ENCODE results near the gene ACAD8. TPM values are rescaled to one million over a fixed set of nuclear protein-coding genes. Genes with fewer than 3 reads are reported as not detected.

ACAD8 gene
- polyA plus RNA-seq, 6 donors from 2014 or later: 13.0 to 17.1 (median 14.1) TPM

DNA sequence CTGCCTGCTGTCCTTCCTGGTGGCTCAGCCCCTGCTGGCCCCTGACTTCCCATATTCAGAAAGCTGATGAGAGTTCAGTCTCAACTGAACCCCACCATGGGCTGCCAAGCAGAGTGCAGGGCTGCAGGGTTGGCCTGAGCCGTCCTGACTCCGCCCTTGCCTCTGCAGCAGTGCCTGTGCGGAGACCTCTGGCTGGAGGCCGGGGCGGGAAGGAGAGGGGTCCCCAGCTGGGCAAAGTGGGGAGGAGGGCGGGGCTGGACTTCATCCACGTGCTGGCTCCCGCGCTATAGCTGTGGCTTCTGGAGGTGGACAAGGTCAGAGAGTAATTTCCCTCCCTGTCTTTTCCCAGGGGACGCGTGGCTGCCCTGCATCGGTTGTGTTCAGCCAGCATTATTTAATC lies 36.4 kb downstream of the ACAD8 start:
- no peak for DNase-seq
- H3K27me3 Mint-ChIP-seq: peaks cover 17 to 47% (median 37%) of the 10 kb centered on the region in 3 donors
- H3K36me3 Mint-ChIP-seq: no peaks in the 10 kb centered on the region
- no peaks in the 10 kb centered on the region for H3K4me1 Mint-ChIP-seq
- H3K4me3 Mint-ChIP-seq: no peak overlapping the region
- H3K9me3 Mint-ChIP-seq: no peaks in the 10 kb centered on the region
- no peak overlapping the region for H3K27ac Mint-ChIP-seq
- no peak for ATAC-seq (ENCODE audit: low read depth in 2 of 2)

DNA sequence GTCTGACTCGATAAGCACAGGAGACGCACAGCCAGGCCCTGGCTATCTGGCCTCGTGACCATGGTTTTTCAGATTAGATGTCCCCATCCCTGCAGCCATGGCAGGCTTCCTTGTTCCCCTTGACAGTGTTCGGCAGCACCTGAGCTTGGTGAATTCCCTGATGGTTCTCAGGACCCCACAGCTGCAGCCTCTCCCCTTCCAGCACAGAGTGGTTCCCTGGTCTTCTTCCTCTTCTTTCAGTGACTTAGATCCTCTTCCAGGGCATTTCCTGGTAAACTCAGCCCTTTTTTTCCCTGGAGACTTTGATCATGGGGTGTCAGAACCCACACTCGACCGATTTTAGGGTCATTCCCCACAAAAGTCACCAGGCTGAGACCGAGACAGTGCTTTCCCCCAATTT lies 37.3 kb downstream of the ACAD8 start:
- Mint-ChIP-seq H3K4me3 (peak overlapping the region in 1 of 8 donors; percentile 35), H3K27ac (no peak overlapping the region), H3K27me3 (peaks cover 11 to 47% (median 37%) of the 10 kb centered on the region in 3 donors), H3K36me3 (no peaks in the 10 kb centered on the region), H3K9me3 (no peaks in the 10 kb centered on the region), H3K4me1 (no peaks in the 10 kb centered on the region)
- DNase-seq (no peak), ATAC-seq (ENCODE audit: low read depth in 2 of 2) (no peak)

DNA sequence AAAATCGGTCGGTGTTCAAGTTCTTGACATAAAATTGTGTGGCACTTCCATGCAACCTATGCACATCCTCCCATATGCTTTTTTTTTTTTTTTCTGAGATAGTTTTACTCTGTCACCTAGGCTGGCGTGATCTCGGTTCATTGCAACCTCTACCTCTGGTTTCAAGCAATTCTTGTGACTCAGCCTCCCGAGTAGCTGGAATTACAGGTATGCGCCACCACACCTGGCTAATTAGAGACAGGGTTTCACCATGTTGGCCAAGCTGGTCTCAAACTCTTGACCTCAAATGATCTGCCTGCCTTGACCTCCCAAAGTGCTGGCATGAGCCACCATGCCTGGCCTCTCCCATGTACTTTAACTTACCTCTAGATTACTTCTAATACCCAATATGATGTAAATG lies 37.8 kb downstream of the ACAD8 start:
- no peaks in the 10 kb centered on the region for H3K9me3 Mint-ChIP-seq
- no peaks in the 10 kb centered on the region for H3K4me1 Mint-ChIP-seq
- DNase-seq (no peak), ATAC-seq (ENCODE audit: low read depth in 2 of 2) (no peak)
- no peak overlapping the region for H3K27ac Mint-ChIP-seq
- H3K4me3 Mint-ChIP-seq: no peak overlapping the region
- no peaks in the 10 kb centered on the region for H3K36me3 Mint-ChIP-seq
- H3K27me3 Mint-ChIP-seq: peaks cover 11 to 43% (median 37%) of the 10 kb centered on the region in 3 donors

DNA sequence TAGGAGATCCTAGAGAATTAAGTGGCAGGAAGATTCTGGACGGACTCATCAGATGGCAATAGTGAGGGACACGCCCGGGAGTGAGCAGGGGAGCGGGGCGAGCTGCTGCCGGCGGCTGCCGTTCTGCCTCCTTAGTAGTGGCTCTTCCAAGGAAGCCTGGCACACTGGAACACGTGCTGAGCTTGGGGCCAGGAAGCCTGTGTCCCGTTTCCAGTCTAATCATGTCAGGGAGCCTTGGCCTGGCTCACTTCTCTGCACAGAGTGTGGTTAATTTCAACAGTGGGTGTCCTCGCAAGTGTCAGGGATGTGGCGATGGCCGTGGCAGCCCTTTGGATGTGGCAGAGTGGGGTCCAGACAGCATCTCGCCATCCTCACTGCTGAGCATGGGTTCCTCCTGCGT lies 39.3 kb downstream of the ACAD8 start:
- H3K36me3 Mint-ChIP-seq: no peaks in the 10 kb centered on the region
- no peak for ATAC-seq (ENCODE audit: low read depth in 2 of 2)
- peaks cover 11 to 37% (median 36%) of the 10 kb centered on the region in 3 donors for H3K27me3 Mint-ChIP-seq
- H3K4me3 Mint-ChIP-seq: no peak overlapping the region
- no peaks in the 10 kb centered on the region for H3K4me1 Mint-ChIP-seq
- no peak overlapping the region for H3K27ac Mint-ChIP-seq
- DNase-seq: no peak
- no peaks in the 10 kb centered on the region for H3K9me3 Mint-ChIP-seq

DNA sequence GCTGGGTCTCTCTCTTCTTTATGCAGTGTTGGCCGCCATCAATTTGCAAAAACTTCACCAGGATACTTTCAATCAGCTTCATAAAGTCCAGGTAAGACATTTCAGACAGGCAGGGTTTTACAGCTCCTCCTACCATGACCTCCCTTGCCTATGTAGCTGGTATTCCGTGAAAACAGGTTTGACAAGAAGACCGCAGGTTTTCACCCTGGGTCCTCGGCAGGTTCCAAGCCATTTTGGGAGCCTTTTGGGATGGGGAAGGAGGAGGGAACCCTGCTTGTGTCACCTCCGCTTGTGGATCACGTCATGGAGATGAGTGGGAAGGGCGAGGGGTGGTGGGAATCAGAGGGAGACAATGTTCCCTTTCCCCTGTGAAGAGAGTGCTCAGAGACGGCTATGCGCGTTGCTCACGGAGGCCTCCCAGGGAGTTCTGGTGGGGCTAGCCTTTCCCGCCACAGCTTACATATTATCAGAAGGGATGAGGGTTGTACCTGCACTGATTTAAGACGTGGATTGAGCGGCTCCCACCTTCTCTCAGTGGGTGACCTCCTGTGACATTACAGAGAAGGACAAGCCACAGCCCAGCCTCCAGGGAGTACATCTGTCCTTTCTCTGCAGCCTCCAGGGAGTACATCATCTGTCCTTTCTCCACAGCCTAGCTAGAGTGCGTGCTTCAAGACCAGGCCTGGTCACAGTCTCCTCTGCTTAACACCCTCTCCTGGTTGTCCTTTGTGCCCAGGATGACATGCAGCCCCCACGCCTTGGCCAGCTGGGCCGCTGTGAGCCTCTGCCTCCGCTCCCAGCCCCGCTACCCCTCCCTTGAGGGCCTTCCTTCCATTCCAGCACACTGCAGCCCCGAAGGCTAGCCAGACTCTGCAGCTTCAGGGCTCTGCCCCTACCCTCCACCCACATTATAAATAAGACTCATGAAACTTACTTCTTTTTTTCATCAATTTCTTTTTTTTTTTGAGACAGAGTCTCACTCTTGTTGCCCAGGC lies 40.0 kb downstream of the ACAD8 start:
- Mint-ChIP-seq H3K9me3 (no peaks in the 10 kb centered on the region), H3K4me3 (no peak overlapping the region), H3K36me3 (no peaks in the 10 kb centered on the region), H3K27me3 (peaks cover 15 to 30% (median 30%) of the 10 kb centered on the region in 3 donors), H3K27ac (peak overlapping the region in 1 of 6 donors; percentile 61), H3K4me1 (no peaks in the 10 kb centered on the region)
- no peak for DNase-seq
- no peak for ATAC-seq (ENCODE audit: low read depth in 2 of 2)

DNA sequence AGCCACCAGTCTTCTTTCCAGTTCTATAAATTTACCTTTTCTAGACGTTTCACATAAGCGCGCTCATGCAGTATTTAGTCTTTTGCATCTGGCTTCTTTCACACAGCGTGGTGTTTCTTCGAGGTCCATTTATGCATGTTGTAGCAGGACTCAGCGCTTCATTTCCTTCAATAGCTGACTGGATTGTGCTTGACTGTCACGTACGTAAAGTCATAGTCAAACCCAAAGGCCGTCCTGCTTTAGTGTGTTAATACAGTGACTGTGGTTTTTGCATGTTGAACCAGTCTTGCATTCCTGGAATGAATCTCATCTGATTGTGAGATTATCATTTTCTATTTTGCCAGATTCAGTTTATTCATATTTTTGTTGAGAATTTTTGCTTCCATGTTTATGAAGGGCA lies 41.3 kb downstream of the ACAD8 start:
- no peak overlapping the region for H3K27ac Mint-ChIP-seq
- no peaks in the 10 kb centered on the region for H3K9me3 Mint-ChIP-seq
- DNase-seq (no peak), ATAC-seq (ENCODE audit: low read depth in 2 of 2) (no peak)
- no peaks in the 10 kb centered on the region for H3K36me3 Mint-ChIP-seq
- H3K4me3 Mint-ChIP-seq: no peak overlapping the region
- peaks cover 10 to 38% (median 23%) of the 10 kb centered on the region in 3 donors for H3K27me3 Mint-ChIP-seq
- H3K4me1 Mint-ChIP-seq: no peaks in the 10 kb centered on the region

DNA sequence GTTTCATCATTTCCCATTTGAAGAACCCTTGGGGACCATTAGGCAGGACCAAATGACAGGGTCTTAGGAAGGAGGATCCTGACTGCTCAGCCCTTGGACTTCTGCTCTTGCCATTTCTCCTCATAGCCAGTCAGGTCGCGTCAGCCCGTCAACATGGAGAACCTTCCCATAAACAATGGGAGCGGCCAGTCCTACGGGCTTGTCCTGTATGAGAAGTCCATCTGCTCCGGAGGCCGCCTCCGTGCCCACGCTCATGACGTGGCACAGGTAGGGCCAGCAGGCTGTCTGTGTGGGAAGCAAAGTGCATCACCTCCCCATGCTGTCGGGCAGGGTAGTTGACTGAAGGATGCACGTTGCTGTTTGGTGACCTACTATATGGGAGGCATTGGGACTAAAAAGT lies 58.9 kb downstream of the ACAD8 start:
- DNase-seq (no peak), ATAC-seq (ENCODE audit: low read depth in 2 of 2) (no peak)
- H3K4me3 Mint-ChIP-seq: peak overlapping the region in 1 of 8 donors; percentile 66
- H3K36me3 Mint-ChIP-seq: peaks cover 0 to 11% of the 10 kb centered on the region in 2 donors
- H3K27me3 Mint-ChIP-seq: peaks cover 19 to 39% (median 32%) of the 10 kb centered on the region in 3 donors
- H3K9me3 Mint-ChIP-seq: peaks cover 4 to 19% (median 8%) of the 10 kb centered on the region in 7 donors
- no peaks in the 10 kb centered on the region for H3K4me1 Mint-ChIP-seq
- H3K27ac Mint-ChIP-seq: no peak overlapping the region

DNA sequence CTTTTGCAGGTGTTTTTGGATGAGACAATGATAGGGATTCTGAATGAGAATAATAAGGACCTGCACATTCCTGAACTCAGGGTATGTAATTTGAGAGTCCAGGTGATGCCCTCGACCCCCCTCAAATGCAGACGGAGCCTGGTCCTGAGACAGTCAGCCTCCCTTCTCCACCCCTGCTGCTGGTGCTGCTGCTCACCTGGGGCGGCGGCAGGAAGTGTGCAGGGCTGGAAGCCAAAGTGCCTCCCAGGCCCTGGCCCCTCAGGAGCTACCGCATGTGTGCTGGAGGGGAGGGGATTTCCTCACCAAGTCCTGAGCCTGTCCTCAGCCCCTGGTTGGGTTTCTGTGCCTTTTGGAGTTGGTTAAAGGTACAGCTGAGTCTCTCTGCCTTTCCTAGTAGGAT lies 59.4 kb downstream of the ACAD8 start:
- peaks cover 4 to 22% (median 14%) of the 10 kb centered on the region in 7 donors for H3K9me3 Mint-ChIP-seq
- H3K4me3 Mint-ChIP-seq: peak overlapping the region in 1 of 8 donors; percentile 35
- peaks cover 3 to 16% of the 10 kb centered on the region in 2 donors for H3K36me3 Mint-ChIP-seq
- peaks cover 21 to 42% (median 29%) of the 10 kb centered on the region in 3 donors for H3K27me3 Mint-ChIP-seq
- DNase-seq (no peak), ATAC-seq (ENCODE audit: low read depth in 2 of 2) (no peak)
- no peak overlapping the region for H3K27ac Mint-ChIP-seq
- H3K4me1 Mint-ChIP-seq: no peaks in the 10 kb centered on the region

DNA sequence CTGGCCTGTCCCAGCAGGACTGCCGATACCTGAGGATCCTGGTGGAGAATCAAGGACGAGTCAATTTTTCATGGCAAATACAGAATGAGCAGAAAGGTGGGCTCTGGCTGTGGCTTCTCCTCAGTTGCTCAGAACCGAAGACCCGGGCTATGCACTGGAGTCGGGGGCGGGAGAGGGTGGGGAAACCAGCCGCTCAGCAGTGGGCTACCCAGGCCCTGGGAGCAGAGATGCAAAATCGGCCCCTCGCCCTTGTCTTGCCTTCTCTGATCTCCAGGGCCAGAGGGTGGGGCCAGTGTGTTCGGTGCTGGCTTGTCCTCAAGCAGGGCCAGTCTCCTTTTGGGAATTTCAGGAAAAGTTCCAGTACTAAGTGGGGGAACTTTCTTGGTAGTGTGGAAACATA lies 60.0 kb downstream of the ACAD8 start:
- Mint-ChIP-seq H3K4me3 (peak overlapping the region in 1 of 8 donors; percentile 25), H3K36me3 (peaks cover 9 to 17% of the 10 kb centered on the region in 2 donors), H3K27me3 (peaks cover 26 to 43% (median 32%) of the 10 kb centered on the region in 3 donors), H3K27ac (no peak overlapping the region), H3K4me1 (no peaks in the 10 kb centered on the region), H3K9me3 (peaks cover 0 to 25% (median 19%) of the 10 kb centered on the region in 7 donors)
- DNase-seq: no peak
- no peak for ATAC-seq (ENCODE audit: low read depth in 2 of 2)

DNA sequence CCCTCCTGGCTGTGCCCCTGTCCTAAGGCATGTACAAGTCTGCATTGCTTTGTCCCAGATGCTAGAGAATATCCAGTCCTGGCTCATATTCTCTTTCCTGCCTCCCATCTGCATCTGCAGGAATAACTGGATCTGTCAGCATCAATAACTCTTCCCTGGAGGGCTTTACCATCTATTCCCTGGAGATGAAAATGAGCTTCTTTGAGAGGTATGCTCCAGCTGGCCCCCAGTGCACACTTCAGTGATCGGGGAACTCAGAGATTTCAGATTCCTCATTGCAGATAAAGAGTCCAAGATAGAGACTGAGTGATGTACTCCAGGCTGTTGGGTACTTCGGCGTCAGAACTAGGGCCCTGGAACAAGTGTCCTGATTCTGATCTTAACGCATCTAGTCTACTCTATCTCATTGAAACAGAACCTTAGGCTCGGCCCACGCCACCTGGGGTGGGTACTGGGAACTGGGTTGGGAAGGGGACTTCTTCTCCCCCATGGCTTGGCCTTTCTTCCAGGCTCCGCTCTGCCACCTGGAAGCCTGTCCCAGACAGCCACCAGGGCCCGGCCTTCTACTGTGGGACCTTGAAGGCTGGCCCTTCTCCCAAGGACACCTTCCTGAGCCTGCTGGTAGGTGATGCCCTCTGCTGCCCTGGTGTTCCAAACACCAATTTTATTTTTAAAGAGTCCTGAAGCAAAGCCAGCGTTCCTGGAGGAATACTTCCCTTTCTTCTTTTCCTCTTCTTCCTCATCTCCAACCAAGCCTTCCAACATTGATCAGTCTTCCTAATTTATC lies 60.6 kb downstream of the ACAD8 start:
- no peaks in the 10 kb centered on the region for H3K4me1 Mint-ChIP-seq
- no peak for ATAC-seq (ENCODE audit: low read depth in 2 of 2)
- H3K27me3 Mint-ChIP-seq: peaks cover 27 to 47% (median 34%) of the 10 kb centered on the region in 3 donors
- peaks cover 11 to 19% of the 10 kb centered on the region in 2 donors for H3K36me3 Mint-ChIP-seq
- DNase-seq: no peak
- H3K4me3 Mint-ChIP-seq: no peak overlapping the region
- no peak overlapping the region for H3K27ac Mint-ChIP-seq
- H3K9me3 Mint-ChIP-seq: peaks cover 0 to 26% (median 19%) of the 10 kb centered on the region in 7 donors

Other genes with a start within 250 kb of the ACAD8 start
- gene JAM3, start 184.5 kb upstream of the ACAD8 start, polyA plus RNA-seq (ENCODE audit: low read depth in 6 of 6): 10 to 100 TPM in 1 of 6 donors, 1 to 10 TPM in 5; 5.3 to 10.6 (median 6.5) TPM
- 10 to 100 TPM in 2 of 6 donors, 1 to 10 TPM in 4; 6.2 to 13.2 (median 8.6) TPM for gene NCAPD3, start 29.6 kb upstream of the ACAD8 start, polyA plus RNA-seq (ENCODE audit: low read depth in 6 of 6)
- 10 to 100 TPM; 12.1 to 18.2 (median 14.7) TPM for gene VPS26B, start 28.9 kb upstream of the ACAD8 start, polyA plus RNA-seq (ENCODE audit: low read depth in 6 of 6)
- gene THYN1, start 216 bp upstream of the ACAD8 start, polyA plus RNA-seq (ENCODE audit: low read depth in 6 of 6): 100 to 1,000 TPM in 1 of 6 donors, 10 to 100 TPM in 5; 60.5 to 109 (median 71.1) TPM
- gene GLB1L3, start 22.8 kb downstream of the ACAD8 start, polyA plus RNA-seq (ENCODE audit: low read depth in 6 of 6): not detected
- gene GLB1L2, start 78.4 kb downstream of the ACAD8 start, polyA plus RNA-seq (ENCODE audit: low read depth in 6 of 6): under 1 TPM in 3 of 6 donors, not detected in 3; 0.09 to 0.25 (median 0.19) TPM
- gene B3GAT1, start 158.7 kb downstream of the ACAD8 start, polyA plus RNA-seq (ENCODE audit: low read depth in 6 of 6): not detected

Measured in naive B cell (primary cell).